HEK293 (cell line): ENCODE results near the gene PCDH18.

Experiments used
- GFI1B ChIP-seq: fragments of 450-650 bp; formaldehyde crosslinking; IDR thresholded peaks from 2 replicates; pipeline ENCODE4 v1.5.1; 2016; ENCODE audit warnings: missing biosample characterization, missing genetic modification characterization
- KLF9 ChIP-seq: fragments of 450-650 bp; formaldehyde crosslinking; IDR thresholded peaks from 2 replicates; pipeline ENCODE4 v1.5.1; 2016; ENCODE audit warnings: missing biosample characterization, missing genetic modification characterization, low read depth
- ZBTB17 ChIP-seq: fragments of 450-650 bp; formaldehyde crosslinking; IDR thresholded peaks from 2 replicates; pipeline ENCODE4 v1.5.1; 2016; ENCODE audit warnings: missing biosample characterization, missing genetic modification characterization
- ZNF155 ChIP-seq: fragments of 450-650 bp; formaldehyde crosslinking; IDR thresholded peaks from 2 replicates; pipeline ENCODE4 v1.5.1; 2016; ENCODE audit warnings: missing biosample characterization, missing genetic modification characterization
- ZNF24 ChIP-seq: fragments of 450-650 bp; formaldehyde crosslinking; IDR thresholded peaks from 2 replicates; pipeline ENCODE4 v1.5.1; 2016; ENCODE audit warnings: missing biosample characterization, missing genetic modification characterization
- ZNF292 ChIP-seq: fragments of 450-650 bp; formaldehyde crosslinking; IDR thresholded peaks from 2 replicates; pipeline ENCODE4 v1.5.1; 2016; ENCODE audit warnings: low read depth, missing biosample characterization, missing genetic modification characterization, borderline replicate concordance
- ZNF571 ChIP-seq: fragments of 450-650 bp; formaldehyde crosslinking; IDR thresholded peaks from 2 replicates; pipeline ENCODE4 v1.5.0; 2017; ENCODE audit warnings: missing biosample characterization, missing genetic modification characterization
- ZNF585B ChIP-seq: fragments of 450-650 bp; formaldehyde crosslinking; IDR thresholded peaks from 2 replicates; pipeline ENCODE4 v1.5.1; 2016; ENCODE audit warnings: missing biosample characterization, missing genetic modification characterization
- ZNF660 ChIP-seq: fragments of 450-650 bp; IDR thresholded peaks from 2 replicates; pipeline ENCODE4 v1.5.1; 2018; ENCODE audit warnings: missing biosample characterization, mild to moderate bottlenecking, missing genetic modification characterization
- ZNF707 ChIP-seq: fragments of 450-650 bp; formaldehyde crosslinking; IDR thresholded peaks from 2 replicates; pipeline ENCODE4 v1.5.1; 2016; ENCODE audit warnings: missing biosample characterization, missing genetic modification characterization
- ZNF791 ChIP-seq: fragments of 450-650 bp; formaldehyde crosslinking; IDR thresholded peaks from 2 replicates; pipeline ENCODE4 v1.5.1; 2016; ENCODE audit warnings: missing biosample characterization, missing genetic modification characterization
- TF ChIP-seq, protein P1 (sequence below): fragments of 450-650 bp; formaldehyde crosslinking; conservative IDR thresholded peaks from 2 replicates; pipeline ENCODE4 v1.5.1; 2016; ENCODE audit warnings: low read depth, missing biosample characterization, missing genetic modification characterization
- TF ChIP-seq, protein P2 (sequence below): fragments of 450-650 bp; formaldehyde crosslinking; conservative IDR thresholded peaks from 2 replicates; pipeline ENCODE4 v1.5.1; 2016; ENCODE audit warnings: low read depth, missing biosample characterization, missing genetic modification characterization
- TF ChIP-seq, protein P3 (sequence below): fragments of 450-650 bp; formaldehyde crosslinking; IDR thresholded peaks from 2 replicates; pipeline ENCODE4 v1.5.0; 2017; ENCODE audit warnings: missing biosample characterization, missing genetic modification characterization, borderline replicate concordance
- TF ChIP-seq, protein P4 (sequence below): fragments of 450-650 bp; IDR thresholded peaks from 2 replicates; pipeline ENCODE4 v1.5.1; 2018; ENCODE audit warnings: missing biosample characterization, missing genetic modification characterization
- TF ChIP-seq, protein P5 (sequence below): fragments of 450-650 bp; formaldehyde crosslinking; IDR thresholded peaks from 2 replicates; pipeline ENCODE4 v1.5.1; 2016; ENCODE audit warnings: missing biosample characterization, missing genetic modification characterization
- TF ChIP-seq, protein P6 (sequence below): fragments of 450-650 bp; formaldehyde crosslinking; IDR thresholded peaks from 2 replicates; pipeline ENCODE4 v1.5.1; 2016; ENCODE audit warnings: missing biosample characterization, missing genetic modification characterization, borderline replicate concordance

The PCDH18 gene

DNA sequence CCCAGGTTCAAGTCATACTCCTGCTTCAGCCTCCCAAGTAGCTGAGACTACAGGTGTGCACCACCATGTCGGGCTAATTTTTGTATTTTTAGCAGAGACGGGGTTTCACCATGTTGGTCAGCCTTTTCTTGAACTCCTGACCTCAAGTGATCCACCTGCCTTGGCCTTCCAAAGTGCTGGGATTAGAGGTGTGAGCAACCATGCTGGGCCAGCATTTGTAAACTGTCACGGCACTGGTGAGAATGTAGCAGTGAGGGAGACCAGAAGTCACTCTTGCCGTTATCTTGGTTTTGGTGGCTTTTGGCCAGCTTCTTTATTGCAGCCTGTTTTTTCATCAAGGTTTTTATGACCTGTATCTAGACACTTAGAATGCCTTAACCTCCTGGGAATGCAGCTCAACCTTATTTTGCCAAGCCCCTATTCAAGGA is 22.4 kb downstream of the PCDH18 start (continued):
- TF ChIP-seq, protein P1, sequence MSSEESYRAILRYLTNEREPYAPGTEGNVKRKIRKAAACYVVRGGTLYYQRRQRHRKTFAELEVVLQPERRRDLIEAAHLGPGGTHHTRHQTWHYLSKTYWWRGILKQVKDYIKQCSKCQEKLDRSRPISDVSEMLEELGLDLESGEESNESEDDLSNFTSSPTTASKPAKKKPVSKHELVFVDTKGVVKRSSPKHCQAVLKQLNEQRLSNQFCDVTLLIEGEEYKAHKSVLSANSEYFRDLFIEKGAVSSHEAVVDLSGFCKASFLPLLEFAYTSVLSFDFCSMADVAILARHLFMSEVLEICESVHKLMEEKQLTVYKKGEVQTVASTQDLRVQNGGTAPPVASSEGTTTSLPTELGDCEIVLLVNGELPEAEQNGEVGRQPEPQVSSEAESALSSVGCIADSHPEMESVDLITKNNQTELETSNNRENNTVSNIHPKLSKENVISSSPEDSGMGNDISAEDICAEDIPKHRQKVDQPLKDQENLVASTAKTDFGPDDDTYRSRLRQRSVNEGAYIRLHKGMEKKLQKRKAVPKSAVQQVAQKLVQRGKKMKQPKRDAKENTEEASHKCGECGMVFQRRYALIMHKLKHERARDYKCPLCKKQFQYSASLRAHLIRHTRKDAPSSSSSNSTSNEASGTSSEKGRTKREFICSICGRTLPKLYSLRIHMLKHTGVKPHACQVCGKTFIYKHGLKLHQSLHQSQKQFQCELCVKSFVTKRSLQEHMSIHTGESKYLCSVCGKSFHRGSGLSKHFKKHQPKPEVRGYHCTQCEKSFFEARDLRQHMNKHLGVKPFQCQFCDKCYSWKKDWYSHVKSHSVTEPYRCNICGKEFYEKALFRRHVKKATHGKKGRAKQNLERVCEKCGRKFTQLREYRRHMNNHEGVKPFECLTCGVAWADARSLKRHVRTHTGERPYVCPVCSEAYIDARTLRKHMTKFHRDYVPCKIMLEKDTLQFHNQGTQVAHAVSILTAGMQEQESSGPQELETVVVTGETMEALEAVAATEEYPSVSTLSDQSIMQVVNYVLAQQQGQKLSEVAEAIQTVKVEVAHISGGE = no peak
- no peak for TF ChIP-seq ZNF707 (tag by site-specific recombination)
- TF ChIP-seq ZBTB17 (tag by site-specific recombination) = no peak
- TF ChIP-seq, protein P2, sequence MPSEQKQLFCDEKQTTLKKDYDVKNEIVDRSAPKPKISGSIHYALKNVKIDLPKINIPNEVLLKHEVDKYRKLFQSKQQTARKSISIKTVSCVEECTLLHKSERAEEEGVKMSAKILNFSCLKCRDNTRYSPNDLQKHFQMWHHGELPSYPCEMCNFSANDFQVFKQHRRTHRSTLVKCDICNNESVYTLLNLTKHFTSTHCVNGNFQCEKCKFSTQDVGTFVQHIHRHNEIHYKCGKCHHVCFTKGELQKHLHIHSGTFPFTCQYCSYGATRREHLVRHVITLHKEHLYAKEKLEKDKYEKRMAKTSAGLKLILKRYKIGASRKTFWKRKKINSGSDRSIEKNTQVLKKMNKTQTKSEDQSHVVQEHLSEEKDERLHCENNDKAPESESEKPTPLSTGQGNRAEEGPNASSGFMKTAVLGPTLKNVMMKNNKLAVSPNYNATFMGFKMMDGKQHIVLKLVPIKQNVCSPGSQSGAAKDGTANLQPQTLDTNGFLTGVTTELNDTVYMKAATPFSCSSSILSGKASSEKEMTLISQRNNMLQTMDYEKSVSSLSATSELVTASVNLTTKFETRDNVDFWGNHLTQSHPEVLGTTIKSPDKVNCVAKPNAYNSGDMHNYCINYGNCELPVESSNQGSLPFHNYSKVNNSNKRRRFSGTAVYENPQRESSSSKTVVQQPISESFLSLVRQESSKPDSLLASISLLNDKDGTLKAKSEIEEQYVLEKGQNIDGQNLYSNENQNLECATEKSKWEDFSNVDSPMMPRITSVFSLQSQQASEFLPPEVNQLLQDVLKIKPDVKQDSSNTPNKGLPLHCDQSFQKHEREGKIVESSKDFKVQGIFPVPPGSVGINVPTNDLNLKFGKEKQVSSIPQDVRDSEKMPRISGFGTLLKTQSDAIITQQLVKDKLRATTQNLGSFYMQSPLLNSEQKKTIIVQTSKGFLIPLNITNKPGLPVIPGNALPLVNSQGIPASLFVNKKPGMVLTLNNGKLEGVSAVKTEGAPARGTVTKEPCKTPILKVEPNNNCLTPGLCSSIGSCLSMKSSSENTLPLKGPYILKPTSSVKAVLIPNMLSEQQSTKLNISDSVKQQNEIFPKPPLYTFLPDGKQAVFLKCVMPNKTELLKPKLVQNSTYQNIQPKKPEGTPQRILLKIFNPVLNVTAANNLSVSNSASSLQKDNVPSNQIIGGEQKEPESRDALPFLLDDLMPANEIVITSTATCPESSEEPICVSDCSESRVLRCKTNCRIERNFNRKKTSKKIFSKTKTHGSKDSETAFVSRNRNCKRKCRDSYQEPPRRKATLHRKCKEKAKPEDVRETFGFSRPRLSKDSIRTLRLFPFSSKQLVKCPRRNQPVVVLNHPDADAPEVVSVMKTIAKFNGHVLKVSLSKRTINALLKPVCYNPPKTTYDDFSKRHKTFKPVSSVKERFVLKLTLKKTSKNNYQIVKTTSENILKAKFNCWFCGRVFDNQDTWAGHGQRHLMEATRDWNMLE (tag by site-specific recombination) = no peak; the same call in 1 of the 2 replicates
- no peak for TF ChIP-seq ZNF155
- TF ChIP-seq ZNF571 (tag by site-specific recombination) = no peak
- TF ChIP-seq ZNF24 (tag by site-specific recombination) = no peak
- TF ChIP-seq, protein P3, sequence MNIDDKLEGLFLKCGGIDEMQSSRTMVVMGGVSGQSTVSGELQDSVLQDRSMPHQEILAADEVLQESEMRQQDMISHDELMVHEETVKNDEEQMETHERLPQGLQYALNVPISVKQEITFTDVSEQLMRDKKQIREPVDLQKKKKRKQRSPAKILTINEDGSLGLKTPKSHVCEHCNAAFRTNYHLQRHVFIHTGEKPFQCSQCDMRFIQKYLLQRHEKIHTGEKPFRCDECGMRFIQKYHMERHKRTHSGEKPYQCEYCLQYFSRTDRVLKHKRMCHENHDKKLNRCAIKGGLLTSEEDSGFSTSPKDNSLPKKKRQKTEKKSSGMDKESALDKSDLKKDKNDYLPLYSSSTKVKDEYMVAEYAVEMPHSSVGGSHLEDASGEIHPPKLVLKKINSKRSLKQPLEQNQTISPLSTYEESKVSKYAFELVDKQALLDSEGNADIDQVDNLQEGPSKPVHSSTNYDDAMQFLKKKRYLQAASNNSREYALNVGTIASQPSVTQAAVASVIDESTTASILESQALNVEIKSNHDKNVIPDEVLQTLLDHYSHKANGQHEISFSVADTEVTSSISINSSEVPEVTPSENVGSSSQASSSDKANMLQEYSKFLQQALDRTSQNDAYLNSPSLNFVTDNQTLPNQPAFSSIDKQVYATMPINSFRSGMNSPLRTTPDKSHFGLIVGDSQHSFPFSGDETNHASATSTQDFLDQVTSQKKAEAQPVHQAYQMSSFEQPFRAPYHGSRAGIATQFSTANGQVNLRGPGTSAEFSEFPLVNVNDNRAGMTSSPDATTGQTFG (tag by site-specific recombination) = no peak
- TF ChIP-seq, protein P4, sequence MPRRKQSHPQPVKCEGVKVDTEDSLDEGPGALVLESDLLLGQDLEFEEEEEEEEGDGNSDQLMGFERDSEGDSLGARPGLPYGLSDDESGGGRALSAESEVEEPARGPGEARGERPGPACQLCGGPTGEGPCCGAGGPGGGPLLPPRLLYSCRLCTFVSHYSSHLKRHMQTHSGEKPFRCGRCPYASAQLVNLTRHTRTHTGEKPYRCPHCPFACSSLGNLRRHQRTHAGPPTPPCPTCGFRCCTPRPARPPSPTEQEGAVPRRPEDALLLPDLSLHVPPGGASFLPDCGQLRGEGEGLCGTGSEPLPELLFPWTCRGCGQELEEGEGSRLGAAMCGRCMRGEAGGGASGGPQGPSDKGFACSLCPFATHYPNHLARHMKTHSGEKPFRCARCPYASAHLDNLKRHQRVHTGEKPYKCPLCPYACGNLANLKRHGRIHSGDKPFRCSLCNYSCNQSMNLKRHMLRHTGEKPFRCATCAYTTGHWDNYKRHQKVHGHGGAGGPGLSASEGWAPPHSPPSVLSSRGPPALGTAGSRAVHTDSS (tag by site-specific recombination) = no peak
- no peak for TF ChIP-seq ZNF585B (tag by site-specific recombination)
- TF ChIP-seq ZNF660 (tag by site-specific recombination) = 0 out of 2 replicates have a peak, but pooled peaks have one; percentile 14
- TF ChIP-seq, protein P5, sequence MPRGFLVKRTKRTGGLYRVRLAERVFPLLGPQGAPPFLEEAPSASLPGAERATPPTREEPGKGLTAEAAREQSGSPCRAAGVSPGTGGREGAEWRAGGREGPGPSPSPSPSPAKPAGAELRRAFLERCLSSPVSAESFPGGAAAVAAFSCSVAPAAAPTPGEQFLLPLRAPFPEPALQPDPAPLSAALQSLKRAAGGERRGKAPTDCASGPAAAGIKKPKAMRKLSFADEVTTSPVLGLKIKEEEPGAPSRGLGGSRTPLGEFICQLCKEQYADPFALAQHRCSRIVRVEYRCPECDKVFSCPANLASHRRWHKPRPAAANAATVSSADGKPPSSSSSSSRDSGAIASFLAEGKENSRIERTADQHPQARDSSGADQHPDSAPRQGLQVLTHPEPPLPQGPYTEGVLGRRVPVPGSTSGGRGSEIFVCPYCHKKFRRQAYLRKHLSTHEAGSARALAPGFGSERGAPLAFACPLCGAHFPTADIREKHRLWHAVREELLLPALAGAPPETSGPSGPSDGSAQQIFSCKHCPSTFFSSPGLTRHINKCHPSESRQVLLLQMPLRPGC (tag by site-specific recombination) = 0 out of 2 replicates have a peak, but pooled peaks have one; percentile 19
- TF ChIP-seq GFI1B (tag by site-specific recombination) = no peak
- TF ChIP-seq ZNF791 (tag by site-specific recombination) = no peak
- TF ChIP-seq, protein P6, sequence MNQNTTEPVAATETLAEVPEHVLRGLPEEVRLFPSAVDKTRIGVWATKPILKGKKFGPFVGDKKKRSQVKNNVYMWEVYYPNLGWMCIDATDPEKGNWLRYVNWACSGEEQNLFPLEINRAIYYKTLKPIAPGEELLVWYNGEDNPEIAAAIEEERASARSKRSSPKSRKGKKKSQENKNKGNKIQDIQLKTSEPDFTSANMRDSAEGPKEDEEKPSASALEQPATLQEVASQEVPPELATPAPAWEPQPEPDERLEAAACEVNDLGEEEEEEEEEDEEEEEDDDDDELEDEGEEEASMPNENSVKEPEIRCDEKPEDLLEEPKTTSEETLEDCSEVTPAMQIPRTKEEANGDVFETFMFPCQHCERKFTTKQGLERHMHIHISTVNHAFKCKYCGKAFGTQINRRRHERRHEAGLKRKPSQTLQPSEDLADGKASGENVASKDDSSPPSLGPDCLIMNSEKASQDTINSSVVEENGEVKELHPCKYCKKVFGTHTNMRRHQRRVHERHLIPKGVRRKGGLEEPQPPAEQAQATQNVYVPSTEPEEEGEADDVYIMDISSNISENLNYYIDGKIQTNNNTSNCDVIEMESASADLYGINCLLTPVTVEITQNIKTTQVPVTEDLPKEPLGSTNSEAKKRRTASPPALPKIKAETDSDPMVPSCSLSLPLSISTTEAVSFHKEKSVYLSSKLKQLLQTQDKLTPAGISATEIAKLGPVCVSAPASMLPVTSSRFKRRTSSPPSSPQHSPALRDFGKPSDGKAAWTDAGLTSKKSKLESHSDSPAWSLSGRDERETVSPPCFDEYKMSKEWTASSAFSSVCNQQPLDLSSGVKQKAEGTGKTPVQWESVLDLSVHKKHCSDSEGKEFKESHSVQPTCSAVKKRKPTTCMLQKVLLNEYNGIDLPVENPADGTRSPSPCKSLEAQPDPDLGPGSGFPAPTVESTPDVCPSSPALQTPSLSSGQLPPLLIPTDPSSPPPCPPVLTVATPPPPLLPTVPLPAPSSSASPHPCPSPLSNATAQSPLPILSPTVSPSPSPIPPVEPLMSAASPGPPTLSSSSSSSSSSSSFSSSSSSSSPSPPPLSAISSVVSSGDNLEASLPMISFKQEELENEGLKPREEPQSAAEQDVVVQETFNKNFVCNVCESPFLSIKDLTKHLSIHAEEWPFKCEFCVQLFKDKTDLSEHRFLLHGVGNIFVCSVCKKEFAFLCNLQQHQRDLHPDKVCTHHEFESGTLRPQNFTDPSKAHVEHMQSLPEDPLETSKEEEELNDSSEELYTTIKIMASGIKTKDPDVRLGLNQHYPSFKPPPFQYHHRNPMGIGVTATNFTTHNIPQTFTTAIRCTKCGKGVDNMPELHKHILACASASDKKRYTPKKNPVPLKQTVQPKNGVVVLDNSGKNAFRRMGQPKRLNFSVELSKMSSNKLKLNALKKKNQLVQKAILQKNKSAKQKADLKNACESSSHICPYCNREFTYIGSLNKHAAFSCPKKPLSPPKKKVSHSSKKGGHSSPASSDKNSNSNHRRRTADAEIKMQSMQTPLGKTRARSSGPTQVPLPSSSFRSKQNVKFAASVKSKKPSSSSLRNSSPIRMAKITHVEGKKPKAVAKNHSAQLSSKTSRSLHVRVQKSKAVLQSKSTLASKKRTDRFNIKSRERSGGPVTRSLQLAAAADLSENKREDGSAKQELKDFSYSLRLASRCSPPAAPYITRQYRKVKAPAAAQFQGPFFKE = no peak
- no peak for TF ChIP-seq KLF9 (tag by site-specific recombination)
- no peak for TF ChIP-seq ZNF292
